ENCODE data around the gene NDST3.
"Not testable (repeated sequence)": the region's sequence is repeated elsewhere in the genome, so short reads cannot be mapped to it uniquely, and the experiment has no call there.

Gene NDST3

DNA sequence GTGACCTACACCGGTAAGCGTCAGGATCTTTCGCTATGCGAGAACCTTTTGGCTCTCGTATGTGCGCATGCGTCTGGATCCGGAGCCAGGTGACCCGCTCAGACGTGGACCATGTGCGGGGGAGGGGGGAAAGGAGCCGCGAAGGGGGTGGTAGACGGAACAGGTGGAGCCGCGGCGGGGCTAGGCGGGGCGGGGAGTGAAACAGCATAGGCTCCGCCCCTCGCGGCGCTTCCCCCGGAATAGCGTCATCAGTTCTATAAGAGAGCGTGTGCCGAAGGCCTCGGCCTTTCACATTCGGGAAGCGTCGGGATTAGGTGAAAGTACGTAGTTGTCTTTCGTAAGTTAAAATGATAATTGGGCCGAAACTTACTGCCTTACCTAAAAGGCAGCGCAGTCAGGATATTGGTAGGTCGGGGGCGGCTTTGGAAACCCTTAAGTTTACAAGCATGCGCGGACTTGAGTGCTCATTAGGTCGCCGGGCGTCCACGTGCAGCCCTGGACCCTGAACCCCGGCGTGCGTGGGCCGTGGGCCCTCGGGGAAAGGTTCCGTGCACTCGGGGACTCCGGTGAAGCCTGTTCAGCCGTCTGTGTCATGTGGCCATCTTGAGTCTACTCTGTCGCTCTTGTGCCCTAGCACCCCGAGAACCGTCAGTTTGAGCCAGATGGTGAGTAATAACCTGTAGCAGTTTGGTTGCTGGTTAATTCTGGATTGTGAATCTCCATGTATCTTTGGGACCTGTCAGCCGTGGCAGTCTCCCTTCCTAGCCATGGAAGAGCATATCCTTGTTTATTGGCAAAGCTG, 244.4 kb downstream of the NDST3 start:
- DNase-seq = peak; percentile 95 to 96

DNA sequence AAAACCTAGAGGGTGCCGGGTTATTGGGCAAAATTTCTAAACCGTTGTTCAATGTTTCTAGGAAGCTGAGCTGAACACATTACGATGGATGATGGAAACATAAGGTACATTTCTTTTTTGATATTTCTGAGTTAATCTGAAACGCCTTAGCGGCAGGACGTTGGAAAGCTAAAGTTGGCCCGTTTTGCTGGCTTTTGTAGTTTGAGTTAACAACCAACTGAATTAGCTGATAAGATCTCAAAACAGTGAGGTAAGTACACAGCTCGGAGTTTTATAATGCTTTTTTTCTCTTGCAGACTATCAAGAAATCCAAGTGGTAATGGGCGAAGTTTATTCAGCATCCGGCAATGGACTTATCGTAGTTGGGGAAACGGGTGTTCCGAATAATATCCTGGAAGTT, 245.0 kb downstream of the NDST3 start:
- no peak for DNase-seq

DNA sequence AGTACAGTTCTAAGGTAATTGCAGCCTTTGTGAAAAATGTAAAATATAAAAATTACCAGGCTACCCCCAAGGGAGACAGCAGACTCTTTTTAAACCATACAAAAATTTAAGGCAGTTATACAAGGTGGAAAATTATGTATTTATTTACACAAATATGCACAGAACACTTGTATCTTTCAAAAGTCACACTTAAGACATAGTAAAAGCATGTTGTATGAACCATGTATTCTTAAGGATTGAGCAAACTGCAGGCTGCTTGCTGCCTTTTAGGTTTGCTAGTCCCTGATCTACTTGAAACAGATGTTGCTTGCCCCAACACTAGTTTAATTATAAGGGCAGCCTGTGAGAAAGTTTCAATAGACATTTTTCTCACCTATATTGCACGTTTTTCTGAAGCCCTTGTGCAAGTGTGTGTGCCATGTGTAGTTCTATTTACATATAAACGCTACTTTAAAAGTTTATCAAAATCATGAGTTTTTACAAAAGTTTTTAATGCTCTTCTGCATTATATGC, 245.7 kb downstream of the NDST3 start:
- DNase-seq = no peak

DNA sequence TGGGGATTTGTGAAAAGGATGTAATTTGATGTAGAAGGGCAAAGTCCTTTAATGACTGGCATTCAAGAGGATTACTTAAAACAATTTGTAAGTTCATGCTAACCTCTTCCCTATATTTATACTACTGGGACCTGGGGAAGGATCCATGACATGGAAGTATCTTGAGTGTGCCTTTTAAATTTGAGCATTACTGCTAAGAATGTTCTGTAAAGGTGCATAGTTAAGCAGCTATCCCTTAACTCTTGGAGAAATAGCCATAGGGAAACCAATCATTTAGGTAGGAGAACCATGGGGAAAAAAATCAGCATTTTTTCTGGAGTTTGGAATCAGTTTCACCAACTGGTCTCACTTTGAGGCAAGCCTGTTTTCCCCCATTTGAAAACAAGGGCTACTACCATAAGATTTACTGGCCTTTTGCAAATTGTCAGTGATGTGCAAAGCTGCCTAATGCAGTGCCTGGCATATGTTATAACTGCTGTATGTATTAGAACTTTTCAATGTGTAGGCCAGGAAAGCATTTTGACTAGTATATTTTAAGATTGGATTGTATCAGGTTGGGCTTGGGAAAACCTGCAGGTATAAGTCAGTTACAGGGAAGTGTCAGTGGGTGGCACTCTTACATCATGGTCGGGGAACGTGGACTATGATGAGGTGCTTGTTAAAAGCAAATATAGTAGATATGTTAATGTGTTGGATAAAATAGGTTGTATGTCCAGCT, 246.4 kb downstream of the NDST3 start:
- peak in 1 of 2 donors; percentile 3 for DNase-seq

DNA sequence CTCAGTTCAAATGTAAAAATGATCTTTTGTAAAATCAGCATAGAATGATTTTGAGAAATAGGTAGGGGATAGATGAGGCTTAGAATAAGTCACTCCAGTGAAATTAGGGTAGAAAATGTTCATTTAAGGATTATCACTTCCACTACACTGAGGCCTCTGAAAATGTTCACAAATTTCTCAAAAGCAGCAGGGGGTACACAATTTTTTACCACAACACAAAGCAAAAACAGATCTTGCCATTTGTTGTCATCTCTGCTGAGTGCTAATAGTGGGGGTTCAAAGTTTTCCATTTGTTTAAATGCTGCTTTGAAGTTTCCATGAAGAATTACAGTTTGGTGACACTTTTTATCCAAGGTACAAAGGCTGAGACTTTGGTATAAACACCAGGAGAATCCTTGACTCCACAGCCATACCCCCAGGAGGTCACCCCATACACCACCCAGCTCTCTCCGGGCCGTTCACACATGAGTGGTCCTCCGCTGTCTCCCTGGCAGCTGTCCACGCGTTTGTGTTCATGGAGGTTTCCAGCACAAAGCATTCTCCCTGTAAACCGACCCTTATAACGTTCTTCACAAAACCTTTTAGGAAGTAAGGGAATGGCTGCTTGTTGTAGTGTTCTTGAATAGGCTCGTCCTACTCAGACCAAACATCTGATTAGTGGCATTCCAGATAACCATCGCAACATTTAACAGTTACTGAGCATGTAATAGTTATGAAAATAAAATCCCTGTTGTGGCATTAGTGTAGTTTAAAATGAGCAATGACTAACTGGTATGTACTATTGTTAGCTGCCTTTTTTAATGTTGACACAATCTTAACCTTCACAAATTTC, 247.5 kb downstream of the NDST3 start:
- no peak for DNase-seq

DNA sequence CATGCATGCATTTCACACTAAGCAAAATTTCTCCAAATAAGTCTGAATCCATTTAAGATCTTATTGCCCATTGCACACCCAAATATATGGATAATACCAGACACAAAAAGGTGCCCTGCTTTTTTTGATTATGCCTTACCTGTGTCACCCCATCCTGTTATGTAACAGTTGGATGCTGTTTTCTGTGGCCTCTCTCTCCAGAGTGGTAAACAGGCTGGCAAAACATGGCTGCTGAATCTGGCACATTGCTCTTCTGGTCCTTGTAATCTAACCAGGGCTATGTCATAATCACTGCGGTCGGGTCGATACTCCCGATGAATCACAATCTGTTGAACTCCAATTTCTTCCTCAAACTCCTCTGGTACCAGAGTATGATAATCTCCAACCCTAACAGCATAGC, 248.4 kb downstream of the NDST3 start:
- DNase-seq = no peak

DNA sequence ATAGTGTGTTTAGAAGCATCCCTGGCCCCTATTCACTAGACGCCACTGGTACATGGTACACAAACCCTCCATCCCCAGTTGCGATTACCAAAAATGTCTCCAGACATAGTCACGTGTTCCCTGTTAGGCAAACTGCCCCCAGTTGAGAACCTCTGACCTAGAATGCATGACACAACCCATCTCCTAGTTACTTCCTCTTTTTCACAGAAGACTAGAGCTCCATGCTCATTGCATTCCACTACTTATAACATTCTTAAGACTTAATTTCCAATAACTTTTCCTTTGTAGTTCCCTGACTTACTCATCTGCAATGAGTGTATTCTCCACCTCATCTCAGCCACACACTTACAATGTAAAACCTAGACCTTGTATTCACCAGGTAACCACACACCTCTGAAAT, 249.9 kb downstream of the NDST3 start:
- no peak for DNase-seq

DNA sequence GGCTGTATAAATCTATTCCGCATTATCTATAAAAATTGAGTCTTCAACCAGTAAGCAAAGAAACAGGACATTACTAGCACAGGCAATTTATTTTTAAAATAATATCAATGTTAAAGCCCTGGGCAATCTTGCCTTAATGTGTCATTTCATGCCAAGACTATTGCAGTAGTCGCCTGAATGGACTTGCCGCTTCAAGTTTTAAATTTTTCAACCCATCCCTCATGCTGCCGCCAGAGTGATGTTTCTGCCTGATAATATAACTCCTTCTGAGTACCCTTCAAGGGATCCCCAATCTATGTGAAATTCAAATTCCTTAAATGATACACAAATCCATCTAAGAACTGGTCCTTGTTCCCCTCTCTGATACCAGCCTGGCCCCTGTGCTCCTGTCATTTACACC, 251.6 kb downstream of the NDST3 start:
- DNase-seq = no peak

DNA sequence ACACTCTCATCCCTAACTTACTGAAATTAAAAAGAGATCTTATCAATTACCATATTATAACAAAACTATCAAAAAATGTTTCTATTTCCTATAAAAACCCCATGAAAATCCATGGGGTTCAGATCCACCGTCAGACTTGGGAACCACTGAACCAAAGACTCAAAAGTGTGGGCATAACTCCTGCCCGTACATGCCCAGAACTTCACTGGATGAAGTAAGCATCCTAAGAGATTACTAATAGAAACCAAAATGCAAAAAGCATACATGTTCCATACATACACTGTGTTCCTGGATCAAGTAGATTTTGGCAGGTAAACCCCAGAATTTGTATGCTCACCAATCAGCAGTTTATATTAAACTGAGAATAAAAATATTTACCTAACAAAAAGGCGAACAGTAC, 252.4 kb downstream of the NDST3 start:
- DNase-seq = no peak

DNA sequence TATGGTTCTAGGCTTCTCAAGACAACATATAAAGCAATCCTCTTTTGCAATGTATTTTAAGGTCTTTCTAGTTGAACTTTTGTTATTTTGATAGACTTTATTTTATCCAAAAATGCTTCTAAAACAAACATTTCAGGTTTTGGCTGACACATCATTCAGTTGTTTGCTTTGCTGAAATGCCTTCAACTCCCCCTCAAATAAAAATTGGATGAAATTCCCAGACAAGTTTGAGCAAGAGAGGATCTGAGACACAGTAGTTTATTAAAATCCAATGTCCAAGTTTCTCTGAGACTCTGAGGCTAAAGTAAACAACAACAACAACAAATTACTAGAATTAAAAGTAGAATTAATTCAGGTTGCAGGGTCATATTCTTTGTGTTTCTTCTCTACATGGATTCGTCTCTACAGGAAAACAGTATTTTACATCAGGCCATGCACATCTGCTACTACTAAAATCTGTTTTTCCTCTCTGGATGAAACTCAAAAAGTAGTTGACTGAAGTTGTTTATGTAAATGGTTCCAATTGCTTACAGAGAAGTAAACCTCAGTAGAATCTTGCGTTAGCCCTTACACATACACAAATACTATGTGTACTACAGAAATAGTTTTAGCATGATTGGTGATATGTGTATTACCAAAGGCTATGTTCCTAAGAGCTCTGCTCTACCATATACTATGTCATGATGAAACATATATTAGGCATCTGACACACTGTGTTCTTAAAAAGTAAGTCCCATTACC, 253.6 kb downstream of the NDST3 start:
- no peak for DNase-seq

DNA sequence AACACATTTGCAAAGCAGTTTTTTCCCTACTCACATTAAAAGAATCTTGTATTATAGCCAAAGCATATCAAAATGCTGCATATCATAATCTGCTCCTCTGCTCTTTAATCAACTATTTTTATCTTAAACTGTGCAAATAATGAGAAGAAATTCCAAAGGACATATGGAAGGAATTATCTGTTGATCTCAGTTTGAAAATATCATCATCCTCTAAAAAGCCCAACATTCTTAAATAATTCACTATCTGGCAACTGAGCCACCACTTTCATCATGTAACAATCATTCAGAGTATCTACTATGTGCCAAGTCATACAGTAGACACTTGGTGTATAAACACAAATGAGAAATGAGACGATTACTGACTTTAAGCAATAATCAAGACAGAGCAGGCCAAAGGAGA, 255.5 kb downstream of the NDST3 start:
- no peak for DNase-seq

DNA sequence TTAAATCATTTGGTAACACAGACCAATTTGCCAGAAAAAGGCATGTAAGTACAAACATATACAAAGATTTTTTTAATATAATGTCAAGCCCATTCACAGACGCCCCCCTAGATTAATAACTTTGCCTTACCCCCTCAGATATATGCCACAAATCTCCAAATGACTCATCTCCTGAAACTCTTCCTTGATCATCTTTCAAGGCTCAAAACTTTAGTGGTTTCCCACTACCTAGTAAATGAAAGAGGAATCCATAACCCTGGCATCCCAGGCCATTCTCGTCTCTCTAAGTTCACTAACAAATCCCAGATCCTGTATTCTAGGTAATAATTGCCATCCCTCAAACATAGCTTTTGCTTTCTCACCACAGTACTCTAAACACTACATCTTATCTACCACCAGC, 256.7 kb downstream of the NDST3 start:
- DNase-seq = no peak

DNA sequence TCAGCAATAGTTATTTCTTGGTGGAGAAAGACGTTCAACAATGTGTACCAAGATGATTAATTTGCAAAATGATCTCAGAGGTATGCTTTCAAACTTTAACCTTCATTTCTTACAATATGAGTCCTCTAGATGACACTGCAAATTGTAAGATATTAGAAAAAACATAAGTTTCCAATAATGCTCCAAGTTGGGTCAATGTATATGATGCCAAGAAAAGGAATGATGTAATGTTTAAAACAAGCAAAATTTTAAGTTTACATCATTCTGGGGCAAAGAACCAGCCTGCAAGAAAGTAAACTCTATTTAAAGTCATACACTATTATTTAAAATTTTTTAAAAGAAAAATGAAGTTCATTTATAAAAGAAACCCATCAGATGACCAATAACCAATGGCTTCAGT, 262.4 kb downstream of the NDST3 start:
- no peak for DNase-seq

DNA sequence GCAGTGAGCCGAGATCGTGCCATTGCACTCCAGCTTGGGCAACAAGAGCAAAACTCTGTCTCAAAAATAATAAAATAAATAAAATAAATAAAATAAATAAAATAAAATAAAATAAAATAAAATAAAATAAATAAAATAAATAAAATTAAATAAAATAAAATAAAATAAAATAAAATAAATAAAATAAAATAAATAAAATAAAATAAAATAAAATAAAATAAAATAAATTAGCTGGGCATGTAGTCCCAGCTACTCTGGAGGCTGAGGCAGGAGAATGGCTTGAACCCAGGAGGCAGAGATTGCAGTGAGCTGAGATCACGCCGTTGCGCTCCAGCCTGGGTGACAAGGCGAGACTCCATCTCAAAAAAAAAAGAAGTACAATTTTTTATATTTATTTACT, 265.3 kb downstream of the NDST3 start:
- not testable (repeated sequence) for DNase-seq

DNA sequence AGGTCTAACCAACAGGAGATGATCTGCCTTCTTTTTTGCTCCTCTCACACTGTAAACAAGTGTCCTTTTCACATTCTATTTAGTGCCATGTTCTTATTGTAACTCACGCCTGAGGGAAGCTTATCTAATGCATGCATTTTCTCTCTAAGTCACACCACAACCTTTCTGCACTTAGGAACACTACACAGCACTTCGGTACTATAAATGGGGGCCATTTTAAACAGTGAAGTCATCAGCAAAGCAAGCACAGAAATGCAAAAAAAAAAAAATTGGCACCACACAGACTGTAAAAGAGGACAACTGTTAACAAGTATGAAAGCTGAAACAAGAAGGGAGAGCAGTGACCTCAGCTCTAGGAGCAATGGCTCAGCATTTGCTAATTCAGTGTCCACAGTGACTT, 273.4 kb downstream of the NDST3 start:
- DNase-seq = no peak

Data from stimulated activated CD4-positive, alpha-beta T cell treated with anti-CD3 and anti-CD28 coated beads, Interleukin-2, amount 100 ng/mL, for 48 hours (primary cell).